ENCODE data around the gene CAPN9.
"Not testable (repeated sequence)": the region's sequence is repeated elsewhere in the genome, so short reads cannot be mapped to it uniquely, and the experiment has no call there.

The CAPN9 gene

DNA sequence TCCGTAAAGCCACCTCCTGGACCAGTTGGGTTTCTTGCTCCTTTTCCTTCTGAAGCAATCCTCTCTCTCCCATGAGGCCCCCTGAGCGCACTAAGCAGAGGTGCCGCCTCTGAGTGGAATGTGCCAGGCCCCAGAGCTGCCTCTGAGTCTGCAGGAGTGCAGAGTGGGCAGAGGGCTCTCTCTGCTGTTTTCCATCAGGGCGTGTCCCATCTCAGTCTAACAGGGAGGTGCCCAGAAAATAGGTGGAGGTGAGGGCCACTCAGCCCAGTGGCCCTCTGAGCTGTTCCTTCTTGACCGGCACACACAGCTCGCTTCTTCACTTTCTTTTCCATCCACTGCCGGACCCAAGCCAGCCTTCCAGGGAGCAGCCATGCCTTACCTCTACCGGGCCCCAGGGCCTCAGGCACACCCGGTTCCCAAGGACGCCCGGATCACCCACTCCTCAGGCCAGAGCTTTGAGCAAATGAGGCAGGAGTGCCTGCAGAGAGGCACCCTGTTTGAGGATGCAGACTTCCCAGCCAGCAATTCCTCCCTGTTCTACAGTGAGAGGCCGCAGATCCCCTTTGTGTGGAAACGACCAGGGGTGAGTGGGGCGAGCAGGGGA lies at the start of gene CAPN9:
Gene CAPN9 (plus strand): TSS at position 262 of the 604 bp plus-strand sequence. CDS start 109 bp downstream, at position 371.
- DNase-seq (ENCODE audit: low spot score) = no peak

DNA sequence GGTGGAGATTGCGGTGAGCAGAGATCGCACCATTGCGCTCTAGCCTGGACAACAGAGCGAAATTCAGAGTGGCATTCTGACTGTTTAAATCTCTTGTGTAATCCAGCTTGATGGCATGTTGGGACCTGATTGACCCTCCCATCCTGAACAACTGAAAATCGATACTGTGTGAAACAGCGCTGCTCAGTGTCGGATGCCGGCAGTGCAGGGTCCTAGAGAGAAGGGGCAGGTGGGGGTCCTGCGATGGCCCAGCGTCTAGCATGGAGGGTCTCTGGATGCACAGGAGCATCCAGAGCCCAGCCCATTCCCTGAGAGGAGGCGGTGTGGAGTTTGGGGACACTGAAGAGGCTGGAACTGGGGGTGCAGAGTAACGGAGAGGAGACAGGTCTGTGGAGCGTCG lies 49.1 kb upstream of the CAPN9 start:
- DNase-seq (ENCODE audit: low spot score) = no peak

GRCh38 chr1:230698964-230699363 lies 48.2 kb upstream of the CAPN9 start:
- not testable (repeated sequence) for DNase-seq (ENCODE audit: low spot score)

GRCh38 chr1:230699716-230700115 lies 47.5 kb upstream of the CAPN9 start:
- DNase-seq (ENCODE audit: low spot score) = no peak

DNA sequence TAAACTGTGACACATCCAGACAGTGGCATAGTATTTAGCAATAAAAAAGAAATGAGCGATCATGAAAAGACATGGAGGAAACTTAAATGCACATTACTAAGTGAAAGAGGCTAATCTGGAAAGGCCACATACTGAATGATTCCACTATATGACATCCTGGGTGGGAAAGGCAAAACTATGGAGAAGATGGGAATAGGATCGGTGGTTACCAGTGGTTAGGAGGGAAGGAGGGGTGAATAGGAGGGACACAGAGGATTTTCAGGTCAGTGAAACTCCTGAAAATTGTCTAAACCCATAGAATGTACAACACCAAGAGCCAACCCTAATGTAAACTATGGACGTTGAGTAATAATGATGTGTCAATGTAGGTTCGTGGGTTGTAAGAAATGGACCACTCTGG lies 47.1 kb upstream of the CAPN9 start:
- DNase-seq (ENCODE audit: low spot score) = no peak

GRCh38 chr1:230701434-230701833 lies 45.8 kb upstream of the CAPN9 start:
- no peak for DNase-seq (ENCODE audit: low spot score)

DNA sequence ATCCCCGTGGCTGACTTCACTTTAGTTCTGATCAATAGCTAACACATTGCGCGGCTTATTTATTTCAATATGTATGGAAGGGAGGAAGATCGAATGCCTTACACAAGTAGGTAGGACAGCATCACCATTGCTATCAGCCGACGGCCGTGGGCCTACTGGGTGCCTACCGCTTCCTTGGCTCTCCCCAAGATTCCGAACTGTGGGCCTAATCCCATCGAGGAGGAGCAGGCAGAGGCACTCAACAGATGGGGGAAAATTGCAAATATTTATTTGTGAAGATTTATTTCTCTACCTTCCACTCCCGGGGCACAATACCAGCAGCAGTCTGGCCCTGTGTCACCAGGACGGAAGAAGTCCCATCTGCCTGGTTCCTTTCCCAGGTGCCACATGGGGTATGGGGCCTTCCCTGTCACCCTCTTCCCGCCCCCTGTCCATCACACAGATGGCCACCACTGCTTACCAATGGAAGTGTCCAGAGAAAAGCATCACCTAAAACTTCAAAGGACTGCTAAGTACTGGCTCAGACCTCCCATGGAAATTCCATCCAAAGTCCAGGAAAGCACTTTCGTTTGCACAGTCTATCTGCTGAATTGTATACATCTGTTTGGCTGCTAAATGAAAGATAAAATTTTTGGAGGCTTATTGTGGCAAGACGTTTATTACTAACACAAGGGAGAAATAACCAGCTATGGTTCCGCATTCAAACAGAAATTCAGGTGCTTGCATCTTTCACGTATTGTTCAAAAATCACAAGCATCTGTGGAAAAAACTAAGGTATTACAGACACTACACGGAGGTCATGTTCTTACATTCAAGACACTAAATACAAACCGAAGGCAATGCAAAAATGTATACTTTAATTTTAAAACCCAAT lies 45.1 kb upstream of the CAPN9 start:
- no peak for DNase-seq (ENCODE audit: low spot score)

GRCh38 chr1:230702934-230703678 lies 44.1 kb upstream of the CAPN9 start:
- no peak for DNase-seq (ENCODE audit: low spot score)

DNA sequence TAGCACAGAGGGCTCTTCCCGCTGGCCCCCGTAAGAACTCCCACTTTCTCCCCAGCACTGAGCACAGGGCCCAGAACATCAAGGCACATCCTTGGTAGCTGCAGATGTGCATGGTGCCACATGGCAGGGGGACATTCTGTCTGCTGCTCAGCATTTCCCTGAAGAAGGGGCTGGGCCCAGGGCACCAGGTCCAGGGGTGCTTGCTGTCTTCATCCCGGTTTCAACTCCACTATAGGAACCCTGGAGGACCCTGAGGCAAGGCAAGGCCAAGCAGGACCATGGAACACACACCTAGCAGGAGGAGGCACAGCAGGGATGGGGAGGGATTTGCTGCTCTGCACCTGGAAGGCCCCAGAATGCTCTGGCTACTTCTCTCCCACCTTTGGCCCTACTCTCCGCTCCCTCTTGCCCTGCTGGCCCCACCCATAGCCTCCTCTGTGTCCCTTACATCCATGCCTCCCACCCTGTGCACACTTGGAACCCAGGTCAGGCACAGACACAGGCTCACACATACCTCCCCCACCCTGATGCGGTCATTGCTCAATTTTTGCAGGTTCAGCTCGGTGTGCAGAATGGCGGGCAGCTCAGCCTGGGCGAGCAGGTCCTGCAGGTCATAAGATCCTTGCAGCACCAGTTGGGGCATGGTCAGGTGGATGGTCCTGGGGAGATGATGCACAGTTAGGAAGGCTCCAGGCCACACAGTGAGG lies 43.4 kb upstream of the CAPN9 start:
- DNase-seq (ENCODE audit: low spot score) = no peak

DNA sequence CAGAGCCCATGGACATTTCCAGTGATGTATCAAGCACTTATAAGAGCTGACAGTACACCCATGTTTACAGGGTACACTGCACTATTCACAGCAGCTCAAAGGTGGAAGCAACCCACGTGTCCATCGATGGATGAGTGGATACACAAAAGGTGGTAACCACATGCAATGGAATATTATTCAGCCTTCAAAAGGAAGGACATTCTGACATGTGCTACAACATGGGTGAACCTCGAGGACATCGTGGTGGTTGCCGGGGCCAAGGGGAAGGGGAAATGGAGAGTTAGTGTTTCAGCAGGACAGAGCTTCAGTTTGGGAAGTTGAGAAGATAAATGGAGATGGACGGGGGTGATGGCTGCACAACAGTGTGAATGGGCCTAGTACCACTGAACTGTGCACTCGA lies 42.4 kb upstream of the CAPN9 start:
- no peak for DNase-seq (ENCODE audit: low spot score)

GRCh38 chr1:230705289-230706019 lies 41.7 kb upstream of the CAPN9 start:
- DNase-seq (ENCODE audit: low spot score) = no peak

DNA sequence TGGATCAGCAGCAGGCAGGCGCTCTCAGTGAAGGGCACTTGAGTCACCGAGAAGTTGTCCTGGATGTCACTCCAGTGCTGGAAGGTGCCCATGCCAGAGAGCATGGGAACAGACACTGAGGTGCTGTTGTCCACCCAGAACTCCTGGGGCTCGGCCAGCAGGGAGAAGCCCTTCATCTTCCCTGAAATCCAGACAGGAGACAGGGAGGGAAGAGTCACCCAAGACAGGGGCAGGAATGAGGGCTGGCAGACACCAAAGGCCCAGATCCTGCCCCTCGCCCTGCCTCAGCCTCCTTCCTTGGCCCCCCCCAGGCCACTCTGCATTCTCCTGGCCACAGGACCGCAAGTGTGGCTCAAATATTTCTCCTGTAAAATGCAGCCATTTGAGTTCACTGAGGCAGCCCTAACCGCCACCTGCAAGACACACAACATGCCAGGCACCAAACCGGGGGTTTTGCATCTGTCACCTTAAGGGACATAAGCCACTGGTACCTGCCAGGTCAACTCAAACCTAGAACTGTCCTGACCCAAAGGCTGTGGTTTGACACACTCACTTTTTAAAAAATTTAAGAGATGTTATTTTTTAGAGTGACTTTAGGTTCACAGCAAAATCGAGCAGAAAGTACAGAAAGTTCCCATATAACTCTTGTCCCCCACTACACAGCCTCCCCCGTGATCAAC lies 41.0 kb upstream of the CAPN9 start:
- no peak for DNase-seq (ENCODE audit: low spot score)

- no peak for DNase-seq (ENCODE audit: low spot score)
Observed at GRCh38 chr1:230706887-230707731, 40.1 kb upstream of the CAPN9 start.

DNA sequence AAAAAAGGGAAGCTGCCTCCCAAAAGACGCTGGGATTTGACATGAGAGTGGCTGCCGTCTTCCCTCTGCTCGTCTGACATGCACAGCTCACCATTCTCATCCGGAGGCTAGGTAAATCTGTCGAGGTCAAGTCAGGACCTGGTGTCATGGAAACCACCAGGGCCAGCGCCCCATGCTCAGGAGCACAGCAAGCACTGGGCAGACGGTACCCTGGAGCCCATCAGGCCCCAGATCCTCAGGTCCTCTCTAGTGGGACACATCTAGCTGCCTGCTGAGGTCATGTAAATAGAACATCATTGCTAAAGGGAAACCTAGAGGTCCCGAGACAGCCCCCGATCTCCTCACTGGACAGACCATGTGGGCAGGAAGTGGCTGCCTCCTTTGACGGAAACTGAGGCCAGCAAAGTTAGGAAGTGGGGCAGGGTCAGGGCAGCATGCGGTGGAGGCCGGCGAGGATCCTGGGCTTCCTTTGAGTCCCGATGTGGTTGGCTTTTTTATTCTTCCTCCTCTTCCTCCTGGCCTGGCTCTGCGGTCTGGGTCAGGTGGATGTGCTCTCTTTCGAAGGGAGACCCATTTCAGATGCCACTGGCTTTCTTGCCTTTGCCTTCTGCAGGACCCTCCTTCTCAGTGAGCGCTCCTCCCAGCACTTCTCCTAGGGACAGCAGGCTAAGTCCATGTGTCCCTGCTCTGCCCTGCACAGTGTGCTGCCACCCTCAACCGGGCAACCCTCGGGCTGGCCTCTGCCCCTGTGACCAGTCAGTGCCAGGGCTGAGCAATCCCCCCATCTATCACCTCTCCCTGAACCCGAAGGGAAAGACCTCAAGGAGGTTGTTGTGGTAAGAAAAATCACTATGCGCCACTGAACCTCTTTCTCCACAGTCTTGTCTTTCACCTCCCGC lies 39.2 kb upstream of the CAPN9 start:
- no peak for DNase-seq (ENCODE audit: low spot score)

- no peak for DNase-seq (ENCODE audit: low spot score)
Observed at GRCh38 chr1:230708631-230709580, 38.3 kb upstream of the CAPN9 start.

- DNase-seq (ENCODE audit: low spot score) = no peak
Observed at GRCh38 chr1:230709619-230710542, 37.3 kb upstream of the CAPN9 start.

- no peak for DNase-seq (ENCODE audit: low spot score)
Observed at GRCh38 chr1:230710543-230710904, 36.7 kb upstream of the CAPN9 start.
